ENCODE results near the gene CA9. TPM values are rescaled to one million over a fixed set of nuclear protein-coding genes. Genes with fewer than 3 reads are reported as not detected.

The CA9 gene
- total RNA-seq, 1 experiment from 2014 or later, result 0.55 TPM

GRCh38 chr9:35690614-35691333, 17.0 kb downstream of the CA9 start:
- DNase-seq (ENCODE audit: low read depth), result peak; percentile 61

- DNase-seq (ENCODE audit: low read depth), result no peak
Measured at GRCh38 chr9:35691334-35691650, 17.6 kb downstream of the CA9 start.

GRCh38 chr9:35691757-35692301, 18.1 kb downstream of the CA9 start:
- no peak for DNase-seq (ENCODE audit: low read depth)

GRCh38 chr9:35695943-35696401, 22.2 kb downstream of the CA9 start:
- DNase-seq (ENCODE audit: low read depth), result no peak

GRCh38 chr9:35696520-35697215, 22.9 kb downstream of the CA9 start:
- DNase-seq (ENCODE audit: low read depth), result peak; percentile 54

GRCh38 chr9:35697486-35697885, 23.8 kb downstream of the CA9 start:
- DNase-seq (ENCODE audit: low read depth), result no peak

GRCh38 chr9:35698231-35698630, 24.5 kb downstream of the CA9 start:
- no peak for DNase-seq (ENCODE audit: low read depth)

- DNase-seq (ENCODE audit: low read depth), result no peak
Measured at GRCh38 chr9:35700031-35700430, 26.3 kb downstream of the CA9 start.

- no peak for DNase-seq (ENCODE audit: low read depth)
Measured at GRCh38 chr9:35700942-35701341, 27.2 kb downstream of the CA9 start.

- no peak for DNase-seq (ENCODE audit: low read depth)
Measured at GRCh38 chr9:35702696-35703095, 29.0 kb downstream of the CA9 start.

- no peak for DNase-seq (ENCODE audit: low read depth)
Measured at GRCh38 chr9:35703906-35704672, 30.4 kb downstream of the CA9 start.

- no peak for DNase-seq (ENCODE audit: low read depth)
Measured at GRCh38 chr9:35705372-35705771, 31.6 kb downstream of the CA9 start.

GRCh38 chr9:35705836-35706430, 32.2 kb downstream of the CA9 start:
- DNase-seq (ENCODE audit: low read depth), result no peak

- no peak for DNase-seq (ENCODE audit: low read depth)
Measured at GRCh38 chr9:35706951-35707350, 33.2 kb downstream of the CA9 start.

GRCh38 chr9:35708146-35708545, 34.4 kb downstream of the CA9 start:
- no peak for DNase-seq (ENCODE audit: low read depth)

- DNase-seq (ENCODE audit: low read depth), result no peak
Measured at GRCh38 chr9:35710818-35711500, 37.2 kb downstream of the CA9 start.

GRCh38 chr9:35711501-35712428, 38.0 kb downstream of the CA9 start:
- DNase-seq (ENCODE audit: low read depth), result no peak

- no peak for DNase-seq (ENCODE audit: low read depth)
Measured at GRCh38 chr9:35712762-35713400, 39.2 kb downstream of the CA9 start.

GRCh38 chr9:35713578-35713977, 39.9 kb downstream of the CA9 start:
- no peak for DNase-seq (ENCODE audit: low read depth)
